HL-60/S4 treated with phorbol 12-myristate 13-acetate at 8.2 ng/mL for 4 days and 3 days (cell line): Measurements from ENCODE around the gene CMBL.
"Not testable (repeated sequence)": the region's sequence is repeated elsewhere in the genome, so short reads cannot be mapped to it uniquely, and the experiment has no call there.

Experiments
- in situ Hi-C: fragments of 300-500 bp; cut with MboI; formaldehyde crosslinking; loops from 2 replicates; pipeline ENCODE4 v1.15.0; 2022; ENCODE audit warnings: low sequenced_read_pairs

Gene CMBL

GRCh38 chr5:10288592-10289219, 19.0 kb downstream of the CMBL start:
- in situ Hi-C loops = loop anchor here (25.0 kb wide), 1 partner anchor 124 kb away; no protein-coding TSS in a partner anchor

GRCh38 chr5:10286862-10287227, 20.9 kb downstream of the CMBL start:
- in situ Hi-C loops = loop anchor here (25.0 kb wide), 1 partner anchor 125 kb away; no protein-coding TSS in a partner anchor

GRCh38 chr5:10286162-10286861, 21.4 kb downstream of the CMBL start:
- in situ Hi-C loops = loop anchor here (25.0 kb wide), 1 partner anchor 126 kb away; no protein-coding TSS in a partner anchor

GRCh38 chr5:10285362-10285761, 22.3 kb downstream of the CMBL start:
- in situ Hi-C loops = loop anchor here (25.0 kb wide), 1 partner anchor 127 kb away; no protein-coding TSS in a partner anchor

GRCh38 chr5:10283927-10284635, 23.6 kb downstream of the CMBL start:
- in situ Hi-C loops = loop anchor here (25.0 kb wide), 1 partner anchor 128 kb away; no protein-coding TSS in a partner anchor

GRCh38 chr5:10279925-10280720, 27.6 kb downstream of the CMBL start:
- in situ Hi-C loops = loop anchor here (25.0 kb wide), 1 partner anchor 132 kb away; no protein-coding TSS in a partner anchor

- in situ Hi-C loops = loop anchor here (25.0 kb wide), 1 partner anchor 133 kb away; no protein-coding TSS in a partner anchor
Observed at GRCh38 chr5:10279328-10279727, 28.4 kb downstream of the CMBL start.

GRCh38 chr5:10278658-10279279, 28.9 kb downstream of the CMBL start:
- in situ Hi-C loops = loop anchor here (25.0 kb wide), 1 partner anchor 134 kb away; no protein-coding TSS in a partner anchor

- in situ Hi-C loops = loop anchor here (25.0 kb wide), 1 partner anchor 134 kb away; no protein-coding TSS in a partner anchor
Observed at GRCh38 chr5:10277773-10278630, 29.7 kb downstream of the CMBL start.

GRCh38 chr5:10276691-10277090, 31.0 kb downstream of the CMBL start:
- in situ Hi-C loops = loop anchor here (25.0 kb wide), 1 partner anchor 136 kb away; no protein-coding TSS in a partner anchor

- in situ Hi-C loops = loop anchor here (25.0 kb wide), 1 partner anchor 136 kb away; no protein-coding TSS in a partner anchor
Observed at GRCh38 chr5:10275991-10276390, 31.7 kb downstream of the CMBL start.

- in situ Hi-C loops = loop anchor here (25.0 kb wide), 1 partner anchor 137 kb away; no protein-coding TSS in a partner anchor
Observed at GRCh38 chr5:10275460-10275859, 32.2 kb downstream of the CMBL start.

- in situ Hi-C loops = not testable (repeated sequence)
Observed at GRCh38 chr5:10272875-10273209, 34.9 kb downstream of the CMBL start.

- in situ Hi-C loops = no loop called here
Observed at GRCh38 chr5:10272053-10272874, 35.4 kb downstream of the CMBL start.

GRCh38 chr5:10268100-10268499, 39.6 kb downstream of the CMBL start:
- in situ Hi-C loops = no loop called here

- in situ Hi-C loops = no loop called here
Observed at GRCh38 chr5:10266839-10267238, 40.9 kb downstream of the CMBL start.

GRCh38 chr5:10266137-10266536, 41.6 kb downstream of the CMBL start:
- in situ Hi-C loops = no loop called here
